Neural cell (in vitro differentiated cells): ENCODE results near the gene C1orf185. TPM values are rescaled to one million over a fixed set of nuclear protein-coding genes. Genes with fewer than 3 reads are reported as not detected.

Experiments
- H2AFZ ChIP-seq: fragments of 200-600, 300-800 bp; sonication (generic), shearing (Covaris generic); 2 replicates; pipeline ENCODE4 v1.6.0; 2014; ENCODE audit warnings: low read depth, mild to moderate bottlenecking, antibody characterized with exemption, low read length, moderate library complexity
- H3F3A ChIP-seq: fragments of 200-600 bp; shearing (Covaris generic); 2 replicates; pipeline ENCODE4 v1.6.1; 2016; ENCODE audit warnings: mild to moderate bottlenecking, moderate library complexity, mixed read lengths, antibody characterized with exemption, low read length; ENCODE audit not compliant: insufficient read depth, poor library complexity, severe bottlenecking
- H3K27ac ChIP-seq: fragments of 200-600, 300-800 bp; sonication (generic), shearing (Covaris generic); 2 replicates; pipeline ENCODE4 v1.5.1; 2014; ENCODE audit warnings: mild to moderate bottlenecking, low read length, moderate library complexity
- H3K27me3 ChIP-seq: fragments of 300-800, 200-600 bp; sonication (generic), shearing (Covaris generic); 2 replicates; pipeline ENCODE4 v1.6.0; 2014; ENCODE audit warnings: mild to moderate bottlenecking, low read depth, low read length, moderate library complexity; ENCODE audit not compliant: insufficient read depth
- H3K36me3 ChIP-seq: fragments of 300-800, 200-600 bp; sonication (generic), shearing (Covaris generic); 2 replicates; pipeline ENCODE4 v1.5.1; 2014; ENCODE audit warnings: mild to moderate bottlenecking, antibody characterized with exemption, low read length, moderate library complexity; ENCODE audit not compliant: insufficient read depth
- H3K4me2 ChIP-seq: fragments of 300-800, 200-600 bp; sonication (generic), shearing (Covaris generic); 2 replicates; pipeline ENCODE4 v1.6.0; 2014; ENCODE audit warnings: mild to moderate bottlenecking, low read length
- H3K4me3 ChIP-seq: fragments of 300-800, 200-600 bp; sonication (generic), shearing (Covaris generic); 2 replicates; pipeline ENCODE4 v1.5.1; 2014; ENCODE audit warnings: mild to moderate bottlenecking, low read length, moderate library complexity
- H3K79me2 ChIP-seq: fragments of 200-600 bp; shearing (Covaris generic); replicated peaks from 2 replicates; pipeline ENCODE4 v1.6.0; 2014; ENCODE audit warnings: mild to moderate bottlenecking, low read length, moderate library complexity; ENCODE audit not compliant: insufficient read depth
- H3K9ac ChIP-seq: fragments of 300-800, 200-600 bp; sonication (generic), shearing (Covaris generic); 2 replicates; pipeline ENCODE4 v1.6.1; 2016; ENCODE audit warnings: mild to moderate bottlenecking, low read length, mixed read lengths
- H3K9me2 ChIP-seq: fragments of 200-600 bp; shearing (Covaris generic); 2 replicates; pipeline ENCODE4 v1.6.1; 2016; ENCODE audit warnings: mild to moderate bottlenecking, low read length, mixed read lengths; ENCODE audit not compliant: insufficient read depth
- H3K9me3 ChIP-seq: fragments of 200-600, 300-800 bp; sonication (generic), shearing (Covaris generic); 2 replicates; pipeline ENCODE4 v1.6.1; 2016; ENCODE audit warnings: mild to moderate bottlenecking, mixed run types, low read length, moderate library complexity, mixed read lengths
- H4K20me1 ChIP-seq: fragments of 200-600 bp; shearing (Covaris generic); 2 replicates; pipeline ENCODE4 v1.6.1; 2016; ENCODE audit warnings: mild to moderate bottlenecking, mixed run types; ENCODE audit not compliant: insufficient read depth
- CTCF ChIP-seq: fragments of 450-650 bp; IDR thresholded peaks from 2 replicates; pipeline ENCODE4 v1.5.1; 2014; ENCODE audit warnings: antibody characterized with exemption, mild to moderate bottlenecking, moderate library complexity; ENCODE audit not compliant: poor library complexity, severe bottlenecking
- EP300 ChIP-seq: fragments of 450-650 bp; conservative IDR thresholded peaks from 2 replicates; pipeline ENCODE4 v1.6.1; 2014; ENCODE audit warnings: antibody characterized with exemption, mild to moderate bottlenecking, moderate library complexity; ENCODE audit not compliant: poor library complexity, severe bottlenecking
- EZH2 ChIP-seq: fragments of 200-600, 300-800 bp; shearing (Covaris generic), sonication (generic); IDR thresholded peaks from 2 replicates; pipeline ENCODE4 v1.6.1; 2014; ENCODE audit warnings: antibody characterized with exemption, low read length, borderline replicate concordance, mild to moderate bottlenecking; ENCODE audit not compliant: insufficient read depth, poor library complexity, severe bottlenecking
- MXI1 ChIP-seq: fragments of 450-650 bp; conservative IDR thresholded peaks from 2 replicates; pipeline ENCODE4 v1.6.1; 2014; ENCODE audit warnings: antibody characterized with exemption, mild to moderate bottlenecking; ENCODE audit not compliant: poor library complexity, severe bottlenecking
- POLR2AphosphoS5 ChIP-seq: IDR thresholded peaks from 2 replicates; pipeline ENCODE4 v1.6.1; 2012
- RAD21 ChIP-seq: fragments of 450-650 bp; conservative IDR thresholded peaks from 2 replicates; pipeline ENCODE4 v1.6.1; 2014; ENCODE audit warnings: antibody characterized with exemption, mild to moderate bottlenecking, moderate library complexity
- SMC3 ChIP-seq: fragments of 450-650 bp; conservative IDR thresholded peaks from 2 replicates; pipeline ENCODE4 v1.6.1; 2014; ENCODE audit warnings: antibody characterized with exemption, mild to moderate bottlenecking, moderate library complexity; ENCODE audit not compliant: poor library complexity
- TAF1 ChIP-seq: IDR thresholded peaks from 2 replicates; pipeline ENCODE4 v1.6.1; 2012; ENCODE audit warnings: low read depth
- polyA plus RNA-seq: library from polyadenylated mRNA; depleted of rRNA; stranded (reverse); fragments of >200 nt; gene quantifications from 2 replicates; pipeline ENCODE4 v1.2.3, GENCODE V29; 2014
- TF ChIP-seq, protein P1 (sequence below): IDR thresholded peaks from 2 replicates; pipeline ENCODE4 v1.6.1; 2012; ENCODE audit warnings: borderline replicate concordance

The C1orf185 gene
- polyA plus RNA-seq, 1 donor from 2014 or later = not detected

- H3K9me2 ChIP-seq = no peaks in the 10 kb centered on the region
- H3K9ac ChIP-seq = no peak overlapping the region
- H3K27ac ChIP-seq = no peak overlapping the region
- H3F3A ChIP-seq = no peaks in the 10 kb centered on the region
- H3K27me3 ChIP-seq = no peaks in the 10 kb centered on the region
- no peaks in the 10 kb centered on the region for H3K36me3 ChIP-seq
- no peaks in the 10 kb centered on the region for H3K79me2 ChIP-seq
- no peak overlapping the region for H2AFZ ChIP-seq
- no peak for TF ChIP-seq EP300
- no peak for TF ChIP-seq POLR2AphosphoS5
- TF ChIP-seq MXI1 = no peak
- no peak for TF ChIP-seq SMC3
- H3K4me2 ChIP-seq = no peak overlapping the region
- H3K4me3 ChIP-seq = no peak overlapping the region
- no peaks in the 10 kb centered on the region for H4K20me1 ChIP-seq
- H3K9me3 ChIP-seq = no peaks in the 10 kb centered on the region
Observed at GRCh38 chr1:51115714-51116404, 13.8 kb downstream of the C1orf185 start.

DNA sequence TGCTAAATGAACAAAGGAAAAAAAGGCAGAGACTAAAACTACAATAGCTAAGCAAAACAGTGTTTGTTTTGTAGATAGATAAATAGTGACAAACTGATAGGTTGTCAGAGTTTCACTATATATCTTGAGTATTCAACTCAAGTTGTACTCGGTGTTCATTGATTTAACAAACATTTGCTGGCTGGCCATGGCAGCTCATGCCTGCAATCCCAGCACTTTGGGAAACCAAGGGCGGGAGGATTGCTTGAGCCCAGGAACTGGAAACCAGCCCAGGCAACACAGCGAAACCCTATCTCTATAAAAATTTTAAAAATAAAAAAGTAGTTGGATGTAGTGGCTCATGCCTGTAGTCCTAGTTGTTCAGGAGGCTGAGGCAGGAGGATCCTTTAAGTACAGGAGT, 17.3 kb downstream of the C1orf185 start:
- no peaks in the 10 kb centered on the region for H3K9me3 ChIP-seq
- no peak overlapping the region for H3K9ac ChIP-seq
- H3K27me3 ChIP-seq = no peaks in the 10 kb centered on the region
- TF ChIP-seq, protein P1, sequence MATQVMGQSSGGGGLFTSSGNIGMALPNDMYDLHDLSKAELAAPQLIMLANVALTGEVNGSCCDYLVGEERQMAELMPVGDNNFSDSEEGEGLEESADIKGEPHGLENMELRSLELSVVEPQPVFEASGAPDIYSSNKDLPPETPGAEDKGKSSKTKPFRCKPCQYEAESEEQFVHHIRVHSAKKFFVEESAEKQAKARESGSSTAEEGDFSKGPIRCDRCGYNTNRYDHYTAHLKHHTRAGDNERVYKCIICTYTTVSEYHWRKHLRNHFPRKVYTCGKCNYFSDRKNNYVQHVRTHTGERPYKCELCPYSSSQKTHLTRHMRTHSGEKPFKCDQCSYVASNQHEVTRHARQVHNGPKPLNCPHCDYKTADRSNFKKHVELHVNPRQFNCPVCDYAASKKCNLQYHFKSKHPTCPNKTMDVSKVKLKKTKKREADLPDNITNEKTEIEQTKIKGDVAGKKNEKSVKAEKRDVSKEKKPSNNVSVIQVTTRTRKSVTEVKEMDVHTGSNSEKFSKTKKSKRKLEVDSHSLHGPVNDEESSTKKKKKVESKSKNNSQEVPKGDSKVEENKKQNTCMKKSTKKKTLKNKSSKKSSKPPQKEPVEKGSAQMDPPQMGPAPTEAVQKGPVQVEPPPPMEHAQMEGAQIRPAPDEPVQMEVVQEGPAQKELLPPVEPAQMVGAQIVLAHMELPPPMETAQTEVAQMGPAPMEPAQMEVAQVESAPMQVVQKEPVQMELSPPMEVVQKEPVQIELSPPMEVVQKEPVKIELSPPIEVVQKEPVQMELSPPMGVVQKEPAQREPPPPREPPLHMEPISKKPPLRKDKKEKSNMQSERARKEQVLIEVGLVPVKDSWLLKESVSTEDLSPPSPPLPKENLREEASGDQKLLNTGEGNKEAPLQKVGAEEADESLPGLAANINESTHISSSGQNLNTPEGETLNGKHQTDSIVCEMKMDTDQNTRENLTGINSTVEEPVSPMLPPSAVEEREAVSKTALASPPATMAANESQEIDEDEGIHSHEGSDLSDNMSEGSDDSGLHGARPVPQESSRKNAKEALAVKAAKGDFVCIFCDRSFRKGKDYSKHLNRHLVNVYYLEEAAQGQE = no peak
- no peak for TF ChIP-seq MXI1
- TF ChIP-seq CTCF = no peak
- no peak for TF ChIP-seq EP300
- no peak for TF ChIP-seq POLR2AphosphoS5
- TF ChIP-seq EZH2 = no peak
- no peak for TF ChIP-seq RAD21
- no peak for TF ChIP-seq SMC3
- TF ChIP-seq TAF1 = no peak
- no peaks in the 10 kb centered on the region for H3K79me2 ChIP-seq
- H3K27ac ChIP-seq = no peak overlapping the region
- no peaks in the 10 kb centered on the region for H3F3A ChIP-seq
- H3K4me3 ChIP-seq = no peak overlapping the region
- H2AFZ ChIP-seq = no peak overlapping the region
- H3K9me2 ChIP-seq = no peaks in the 10 kb centered on the region
- H4K20me1 ChIP-seq = no peaks in the 10 kb centered on the region
- H3K4me2 ChIP-seq = no peak overlapping the region
- no peaks in the 10 kb centered on the region for H3K36me3 ChIP-seq
